Stimulated activated CD4-positive, alpha-beta T cell treated with anti-CD3 and anti-CD28 coated beads, Interleukin-4, amount 100 ng/mL, for 4 hours (primary cell): ENCODE data around the gene COA3.
"Not testable (repeated sequence)": the region's sequence is repeated elsewhere in the genome, so short reads cannot be mapped to it uniquely, and the experiment has no call there.

ENCODE experiments used
- DNase-seq, 2 experiments: peaks; one replicate each; pipeline ENCODE4 v3.0.0-alpha.2; 2020

COA3 gene

DNA sequence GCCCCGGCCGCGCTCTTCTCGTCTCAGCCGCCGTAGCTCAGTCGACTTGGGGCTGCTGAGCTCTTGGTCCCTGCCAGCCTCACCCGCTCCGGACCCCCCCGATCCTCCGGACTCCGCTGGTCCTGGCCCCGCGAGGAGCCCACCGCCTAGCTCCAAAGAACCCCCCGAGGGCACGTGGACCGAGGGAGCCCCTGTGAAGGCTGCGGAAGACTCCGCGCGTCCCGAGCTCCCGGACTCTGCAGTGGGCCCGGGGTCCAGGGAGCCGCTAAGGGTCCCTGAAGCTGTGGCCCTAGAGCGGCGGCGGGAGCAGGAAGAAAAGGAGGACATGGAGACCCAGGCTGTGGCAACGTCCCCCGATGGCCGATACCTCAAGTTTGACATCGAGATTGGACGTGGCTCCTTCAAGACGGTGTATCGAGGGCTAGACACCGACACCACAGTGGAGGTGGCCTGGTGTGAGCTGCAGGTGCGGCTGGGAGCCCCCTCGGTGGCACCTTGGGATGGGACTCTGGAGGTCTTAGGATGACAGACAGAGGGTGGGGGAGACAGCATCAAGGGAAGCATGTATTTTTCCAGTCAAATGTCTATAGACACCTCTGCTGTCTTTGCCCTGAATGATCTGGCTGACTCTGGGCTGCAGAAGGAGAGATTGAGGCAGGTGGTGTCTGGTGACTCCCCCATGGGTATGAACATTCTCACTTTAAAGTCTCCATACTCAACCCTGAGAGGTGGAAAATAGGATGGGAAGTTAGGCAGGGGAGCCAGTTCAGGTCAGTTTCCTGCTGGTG is 17.5 kb downstream of the COA3 start:
- no peak for DNase-seq

DNA sequence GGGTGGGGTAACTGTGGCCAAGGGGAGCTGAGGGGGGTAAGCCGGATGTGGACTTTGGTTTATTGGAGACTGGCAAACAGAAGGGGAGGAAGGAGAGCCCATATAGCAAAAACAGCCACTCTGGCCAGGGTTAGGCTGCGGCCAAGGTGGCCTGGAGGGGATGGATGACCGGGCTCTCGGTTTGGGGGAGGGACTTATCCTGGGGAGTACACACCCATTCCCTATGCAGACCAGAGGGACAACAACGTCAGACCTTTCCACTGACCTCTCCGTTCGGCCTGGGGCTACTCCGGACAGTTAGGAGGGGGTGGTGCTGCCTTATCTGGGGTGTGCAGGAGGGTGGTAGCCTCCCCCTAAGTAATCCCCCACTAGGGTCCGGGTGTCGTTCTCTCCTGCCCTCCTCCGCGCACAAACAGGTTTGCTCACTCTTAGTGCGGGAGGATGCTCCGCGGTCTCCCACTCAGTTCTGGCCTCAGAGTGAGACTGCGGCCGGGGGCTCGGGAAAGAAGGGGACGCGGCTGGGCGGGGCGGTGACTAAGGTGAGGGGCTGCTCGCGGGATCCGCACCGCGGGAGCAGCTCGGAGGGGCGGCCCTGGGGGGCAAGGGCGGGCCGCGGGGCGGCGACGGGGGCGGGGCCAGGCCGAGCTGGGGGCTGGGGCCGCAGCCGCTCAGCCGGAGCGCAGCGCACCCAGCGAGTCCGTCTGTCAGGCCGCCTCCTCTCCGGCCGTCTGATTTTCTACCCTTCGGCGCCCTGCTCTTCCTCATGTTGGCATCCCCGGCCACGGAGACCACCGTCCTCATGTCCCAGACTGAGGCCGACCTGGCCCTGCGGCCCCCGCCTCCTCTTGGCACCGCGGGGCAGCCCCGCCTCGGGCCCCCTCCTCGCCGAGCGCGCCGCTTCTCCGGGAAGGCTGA is 18.3 kb downstream of the COA3 start, which contains the start of gene WNK4:
Gene WNK4 (plus strand): TSS at position 675 of the 915 bp plus-strand sequence. CDS start 89 bp downstream, at position 764.
- DNase-seq = no peak

DNA sequence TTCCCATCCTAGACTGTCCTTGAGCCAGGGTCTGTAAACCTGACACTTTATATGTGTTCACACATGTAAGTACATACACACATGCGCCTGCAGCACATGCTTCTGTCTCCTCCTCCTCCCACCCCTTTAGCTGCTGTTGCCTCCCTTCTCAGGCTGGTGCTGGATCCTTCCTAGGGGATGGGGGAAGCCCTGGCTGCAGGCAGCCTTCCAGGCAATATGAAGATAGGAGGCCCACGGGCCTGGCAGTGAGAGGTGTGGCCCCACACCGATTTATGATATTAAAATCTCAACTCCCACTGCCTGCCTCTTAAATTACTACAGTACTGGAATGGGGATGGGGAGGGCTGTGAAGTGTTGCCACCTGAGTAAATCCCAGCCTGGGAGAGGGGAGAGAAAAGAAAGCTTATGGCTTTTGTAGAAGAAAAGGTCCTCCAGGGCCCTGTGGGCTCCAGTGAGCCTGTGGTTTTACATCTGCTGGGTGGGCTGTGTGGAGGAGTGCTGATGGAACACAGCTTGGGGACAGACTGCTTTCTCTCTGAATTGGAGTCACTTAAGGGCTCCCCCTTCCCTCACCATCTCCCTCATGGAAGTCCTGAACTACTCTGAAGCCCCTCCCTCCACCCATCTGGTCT is 19.1 kb downstream of the COA3 start:
- DNase-seq = no peak

DNA sequence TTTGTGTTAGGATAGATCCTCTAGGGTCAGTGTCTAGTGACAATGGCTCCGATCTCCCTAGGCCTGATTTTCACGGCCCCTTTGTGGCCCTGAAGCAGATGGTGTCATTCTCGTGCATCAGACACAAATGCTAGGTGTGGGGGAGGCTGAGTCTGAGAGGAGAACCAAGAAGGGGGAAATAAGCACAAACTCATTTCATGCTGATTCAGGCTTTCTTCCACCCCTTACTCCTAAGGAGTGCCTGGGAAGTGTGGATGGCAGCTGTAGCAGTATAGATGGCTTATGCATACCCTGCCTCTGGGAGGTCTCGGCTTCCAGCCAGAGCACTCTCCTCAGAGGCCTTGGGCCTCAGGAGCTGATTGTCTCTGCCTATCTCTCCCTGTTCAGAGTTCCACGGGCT is 19.9 kb downstream of the COA3 start:
- DNase-seq = no peak

DNA sequence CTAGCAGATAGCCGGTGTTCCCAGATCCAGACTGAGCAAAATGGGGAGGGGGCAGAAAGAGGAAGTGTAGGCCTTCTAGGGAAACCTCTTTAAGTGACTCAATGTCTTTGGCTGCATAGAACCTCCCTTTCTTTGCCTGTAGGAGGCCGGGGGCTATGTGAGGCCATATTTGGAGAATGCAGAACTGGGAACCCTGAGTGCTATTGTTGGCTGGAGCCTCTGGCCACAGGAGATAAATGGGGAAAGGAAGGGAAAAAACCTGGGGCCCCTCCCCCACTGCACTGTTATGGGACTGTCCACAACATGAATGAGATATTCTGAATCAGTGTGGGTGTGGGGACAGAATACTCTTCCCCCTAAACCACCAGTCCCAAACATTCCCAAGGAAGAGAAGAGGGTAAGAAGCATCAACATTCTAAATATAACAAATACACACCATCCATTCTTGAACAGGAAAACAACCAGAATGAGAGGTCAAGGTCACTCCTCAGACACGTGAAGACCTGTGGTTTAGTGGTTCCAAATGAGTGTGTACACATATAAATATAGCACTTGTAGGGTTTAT is 22.9 kb downstream of the COA3 start:
- DNase-seq = no peak

DNA sequence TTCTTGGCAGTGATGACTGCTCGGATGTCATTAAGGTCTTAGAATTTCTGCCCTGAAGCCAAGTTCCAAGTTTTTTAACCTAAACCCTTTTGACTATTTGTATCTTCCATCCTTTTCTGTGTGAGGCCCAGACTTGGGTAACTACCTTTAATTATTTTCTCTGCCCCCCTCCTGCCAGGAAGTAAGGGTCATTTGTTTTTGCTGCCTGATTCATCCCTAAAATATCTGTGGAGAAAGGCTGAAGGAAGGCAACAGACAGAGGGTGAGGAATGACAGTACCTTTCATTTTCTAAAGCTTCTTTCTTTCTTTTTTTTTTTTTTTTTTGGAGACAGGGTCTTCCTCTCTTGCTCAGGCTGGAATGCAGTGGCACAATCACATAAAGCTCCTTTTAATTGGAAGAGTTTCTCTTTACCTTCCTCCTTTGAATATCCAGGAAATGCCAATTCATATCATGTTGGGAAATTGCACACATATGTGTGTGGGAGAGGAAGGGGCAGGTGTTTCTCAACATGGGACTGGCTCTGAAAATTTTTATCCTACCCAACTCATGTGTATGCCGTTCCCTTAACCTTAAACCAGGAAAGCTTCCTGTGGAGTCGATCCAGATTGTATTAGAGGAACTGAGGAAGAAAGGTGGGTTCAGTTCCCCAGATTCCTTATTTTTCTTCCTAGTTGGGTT is 24.3 kb downstream of the COA3 start:
- no peak for DNase-seq

DNA sequence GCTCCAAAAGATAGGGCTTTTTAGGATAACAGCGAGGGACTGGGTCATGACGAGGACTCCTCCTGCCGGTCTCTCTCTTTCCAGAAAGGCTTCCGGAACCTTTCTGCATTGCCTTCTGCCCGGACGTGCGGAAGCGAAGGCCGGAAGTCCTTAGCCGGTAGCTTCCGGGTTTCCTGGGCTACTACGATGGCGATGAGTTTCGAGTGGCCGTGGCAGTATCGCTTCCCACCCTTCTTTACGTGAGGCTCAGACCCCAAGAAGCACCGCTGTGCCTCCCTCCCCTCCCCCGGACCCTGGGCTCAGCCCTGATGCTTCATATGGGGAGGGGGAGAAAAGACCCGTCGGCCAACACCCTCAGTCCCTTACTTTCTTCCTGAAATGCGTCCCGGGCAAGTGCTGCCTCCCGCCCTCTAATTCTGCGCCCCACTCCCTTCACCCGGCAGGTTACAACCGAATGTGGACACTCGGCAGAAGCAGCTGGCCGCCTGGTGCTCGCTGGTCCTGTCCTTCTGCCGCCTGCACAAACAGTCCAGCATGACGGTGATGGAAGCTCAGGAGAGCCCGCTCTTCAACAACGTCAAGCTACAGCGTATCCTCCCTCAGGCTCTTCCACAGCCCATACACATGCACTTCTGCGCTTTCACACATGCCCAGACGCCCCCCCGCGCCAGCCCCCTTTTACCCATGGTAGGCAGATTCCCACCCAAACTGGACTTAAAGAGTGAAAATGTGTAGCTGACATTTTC is 25.0 kb downstream of the COA3 start, which contains the start of gene VPS25:
Gene VPS25 (plus strand): TSS at position 160 of the 746 bp plus-strand sequence. CDS start 27 bp downstream, at position 187.
- peak; percentile 66 to 71 for DNase-seq

DNA sequence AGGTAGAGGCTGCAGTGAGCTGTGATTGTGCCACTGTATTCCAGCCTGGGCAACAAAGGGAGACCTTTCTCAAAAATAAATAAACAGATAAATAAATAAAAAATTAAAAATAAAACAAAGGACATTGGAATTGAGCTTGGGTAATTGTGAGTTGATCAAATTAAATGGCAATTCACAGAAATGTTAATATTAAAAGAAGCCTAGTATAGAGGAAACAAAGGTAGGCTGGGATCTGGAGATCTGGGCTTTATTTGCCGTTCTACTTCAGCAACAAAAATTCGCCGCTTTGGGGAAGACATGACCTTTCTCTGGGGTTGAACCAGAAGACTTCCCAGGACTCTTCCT is 25.6 kb downstream of the COA3 start:
- no peak for DNase-seq

DNA sequence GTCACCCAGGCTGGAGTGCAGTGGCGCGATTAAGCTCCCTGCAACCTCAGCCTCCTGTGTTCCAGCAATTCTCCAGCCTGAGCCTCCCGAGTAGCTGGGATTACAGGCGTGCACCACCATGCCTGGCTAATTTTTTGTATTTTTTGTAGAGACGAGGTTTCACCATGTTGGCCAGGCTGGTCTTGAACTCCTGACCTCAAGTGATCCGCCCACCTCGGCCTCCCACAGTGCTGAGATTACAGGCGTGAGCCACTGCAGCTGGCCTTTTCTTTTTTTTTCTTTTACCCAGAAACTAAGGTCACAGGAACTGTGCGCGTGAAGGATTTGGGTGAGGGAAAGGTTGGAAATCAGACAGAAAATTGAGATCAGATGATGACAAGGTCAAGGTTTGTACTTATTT is 28.5 kb downstream of the COA3 start:
- DNase-seq = not testable (repeated sequence)

DNA sequence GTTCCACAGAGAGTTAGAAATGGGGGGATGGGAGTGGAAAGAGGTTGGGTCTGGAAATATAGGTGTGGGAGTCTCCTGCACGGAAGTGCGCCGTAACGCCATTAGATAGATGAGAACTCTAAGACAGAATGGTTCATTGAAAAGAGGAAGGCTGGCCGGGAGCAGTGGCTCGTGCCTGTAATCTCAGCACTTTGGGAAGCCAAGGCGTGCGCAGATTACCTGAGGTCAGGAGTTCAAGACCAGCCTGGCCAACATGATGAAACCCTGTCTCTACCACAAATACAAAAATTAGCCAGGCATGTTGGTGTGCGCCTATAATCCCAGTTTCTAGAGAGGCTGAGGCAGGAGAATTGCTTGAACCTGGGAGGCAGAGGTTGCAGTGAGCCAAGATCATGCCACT is 30.5 kb downstream of the COA3 start:
- DNase-seq = not testable (repeated sequence)

DNA sequence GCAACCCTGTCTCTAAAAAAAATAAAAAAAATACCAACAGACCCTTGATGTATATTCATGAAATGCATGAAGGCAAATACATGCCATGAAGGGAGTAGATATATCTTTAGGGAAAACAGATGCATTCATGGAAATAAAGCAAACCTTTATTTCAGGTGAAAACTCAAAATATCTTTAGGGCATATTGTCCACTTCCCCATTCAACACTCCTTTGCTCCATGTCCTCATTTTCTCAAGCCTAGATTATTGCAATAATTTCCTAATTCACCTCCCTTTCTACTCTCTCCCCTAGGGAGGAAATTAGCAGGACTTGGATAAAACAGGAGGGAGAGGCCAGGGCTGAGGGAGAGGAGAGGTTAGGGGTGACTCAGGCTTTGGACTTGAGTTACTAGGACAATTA is 31.0 kb downstream of the COA3 start:
- DNase-seq = no peak

DNA sequence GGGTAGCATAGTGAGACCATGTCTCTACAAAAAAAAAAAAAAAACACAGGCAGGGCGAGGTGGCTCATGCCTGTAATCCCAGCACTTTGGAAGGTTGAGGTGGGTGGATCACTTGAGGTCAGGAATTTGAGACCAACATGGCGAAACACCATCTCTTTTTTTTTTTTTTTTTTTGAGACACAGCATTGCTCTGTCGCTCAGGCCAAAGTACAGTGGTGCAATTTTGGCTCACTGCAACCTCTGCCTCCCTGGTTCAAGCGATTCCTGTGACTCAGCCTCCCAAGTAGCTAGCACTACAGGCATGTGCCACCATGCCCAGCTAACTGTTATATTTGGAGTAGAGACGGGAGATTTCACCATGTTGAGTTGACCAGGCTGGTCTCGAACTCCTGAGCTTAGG is 32.4 kb downstream of the COA3 start:
- no peak for DNase-seq

DNA sequence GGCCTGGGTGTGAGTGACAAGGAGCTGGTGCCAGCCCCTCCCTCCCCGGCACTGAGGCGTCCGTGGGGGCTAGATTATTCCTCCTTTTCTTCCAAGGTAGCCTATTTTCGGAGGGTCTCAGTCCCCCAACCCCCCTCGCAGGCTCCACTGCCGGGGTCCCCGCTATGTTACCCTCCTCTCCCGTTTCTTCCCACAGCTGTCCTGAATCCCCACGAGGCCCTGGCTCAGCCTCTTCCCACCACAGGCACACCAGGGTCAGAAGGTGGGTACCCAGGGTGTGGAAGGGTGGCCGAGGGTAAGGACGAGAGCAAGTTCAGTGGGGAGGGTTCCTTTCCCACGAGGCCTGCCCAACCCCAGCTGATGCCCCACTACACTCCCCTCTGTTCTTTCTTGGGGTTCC is 36.9 kb downstream of the COA3 start:
- DNase-seq = no peak

DNA sequence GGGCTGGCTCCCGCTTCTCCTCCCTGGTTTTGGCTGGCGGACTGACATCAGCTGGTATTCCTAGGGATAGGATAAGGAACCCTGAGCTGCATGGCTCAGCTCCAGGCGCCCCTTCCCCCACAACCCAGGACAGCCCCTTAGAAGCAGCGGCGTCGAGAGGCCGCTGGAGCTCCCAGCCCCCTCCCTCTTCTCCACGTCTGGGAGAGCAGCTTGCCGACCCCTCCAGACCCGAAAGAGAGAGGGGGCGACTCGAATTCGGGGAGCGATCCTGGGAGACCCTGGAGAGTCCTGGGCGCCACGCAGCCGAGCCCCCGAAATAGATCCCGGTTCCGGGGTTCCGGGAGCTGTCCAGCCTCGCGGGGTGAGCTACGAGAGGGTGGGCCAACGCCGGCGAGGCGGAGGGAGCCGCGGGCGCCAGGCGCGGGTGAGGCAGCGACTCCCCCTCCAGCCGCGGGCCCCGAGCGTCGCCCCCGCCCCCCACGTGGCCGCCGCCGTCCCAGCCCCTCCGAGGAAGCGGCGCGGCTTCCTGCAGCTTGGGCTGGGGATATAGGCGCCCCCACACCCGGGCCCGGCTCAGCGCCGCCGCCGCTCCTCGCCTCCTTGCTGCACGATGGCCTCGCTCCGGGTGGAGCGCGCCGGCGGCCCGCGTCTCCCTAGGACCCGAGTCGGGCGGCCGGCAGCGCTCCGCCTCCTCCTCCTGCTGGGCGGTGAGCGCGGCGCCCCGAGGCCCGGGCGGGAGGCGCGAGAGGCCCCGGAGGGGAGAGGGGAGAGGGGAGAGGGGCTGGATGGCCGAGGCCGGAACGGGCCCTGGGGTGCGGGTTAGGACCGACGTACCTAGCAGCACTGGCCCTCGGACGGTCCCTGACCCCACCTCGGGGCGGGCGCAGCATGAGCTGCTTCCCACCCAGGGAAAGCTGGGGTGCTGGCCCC is 37.6 kb downstream of the COA3 start, which contains the start of gene RAMP2:
Gene RAMP2 (plus strand): TSS at position 576 of the 930 bp plus-strand sequence. CDS start 35 bp downstream, at position 611.
- DNase-seq = peak in 1 of 2 experiments; percentile 17

DNA sequence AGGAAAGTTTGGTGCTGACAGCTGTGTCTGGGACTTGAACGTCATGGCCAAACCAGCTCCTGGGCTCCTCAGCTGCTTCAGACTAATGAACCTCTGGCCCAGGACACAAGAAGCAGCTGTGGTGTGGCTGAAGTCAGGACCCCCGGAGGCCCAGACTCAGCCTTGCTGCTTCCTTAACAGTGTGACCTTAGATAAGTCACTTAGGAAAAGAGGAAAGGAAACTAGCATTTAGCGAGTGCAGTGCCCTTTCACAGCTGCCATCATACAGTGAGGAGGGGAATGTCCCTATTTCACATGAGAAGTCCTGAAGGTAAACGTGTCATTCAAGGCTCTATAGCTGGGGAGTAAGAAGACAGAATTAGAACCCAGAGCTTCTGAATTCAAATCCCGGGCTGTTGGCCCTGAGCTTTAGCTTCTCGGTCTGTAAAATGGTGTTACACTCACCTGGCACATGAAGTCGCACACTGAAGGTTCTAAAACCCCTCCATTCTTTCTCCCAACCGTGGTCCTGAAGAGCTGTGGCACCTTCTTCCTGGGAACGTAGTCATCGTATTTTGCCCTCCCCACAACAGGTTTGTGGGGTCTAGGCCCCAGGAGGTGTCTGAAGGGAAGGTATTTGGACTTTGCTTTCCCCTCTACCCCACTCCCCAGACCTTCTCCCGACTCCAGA is 38.4 kb downstream of the COA3 start:
- DNase-seq = no peak

DNA sequence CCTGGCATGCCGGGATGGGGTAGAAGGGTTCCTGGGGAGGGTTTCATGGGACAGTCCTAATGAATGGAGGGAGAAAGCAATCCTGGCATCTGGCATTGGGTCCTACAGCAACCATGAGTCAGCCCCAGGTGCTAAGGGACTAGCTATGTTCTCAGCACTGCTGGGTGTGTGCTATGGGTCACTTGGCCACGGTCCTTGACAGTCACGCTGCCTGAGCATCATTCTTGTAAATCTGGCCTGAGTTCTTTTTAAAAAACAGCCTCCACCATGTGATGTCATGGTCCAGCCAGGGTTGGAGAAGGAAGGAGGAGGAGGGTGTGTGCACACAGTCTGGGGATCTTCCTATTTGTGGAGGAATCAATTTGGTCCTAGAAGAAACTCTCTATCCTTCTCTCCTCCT is 43.7 kb downstream of the COA3 start:
- no peak for DNase-seq

DNA sequence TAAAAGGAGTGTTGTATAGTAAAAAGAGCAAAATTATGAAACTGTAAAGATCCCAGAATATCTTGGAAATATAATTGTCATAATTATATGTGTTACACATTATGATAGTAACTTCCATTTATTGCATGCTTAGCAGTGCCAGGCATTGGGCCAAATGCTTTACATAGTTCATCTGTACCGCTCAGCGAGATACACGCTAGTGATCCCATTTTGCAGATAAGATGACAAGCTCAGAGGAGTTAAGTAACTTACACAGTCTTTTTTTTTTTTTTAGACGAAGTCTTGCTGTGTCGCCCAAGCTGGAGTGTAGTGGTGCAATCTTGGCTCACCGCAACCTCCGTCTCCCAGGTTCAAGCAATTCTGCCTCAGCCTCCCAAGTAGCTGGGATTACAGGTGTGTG is 46.9 kb downstream of the COA3 start:
- DNase-seq = no peak

DNA sequence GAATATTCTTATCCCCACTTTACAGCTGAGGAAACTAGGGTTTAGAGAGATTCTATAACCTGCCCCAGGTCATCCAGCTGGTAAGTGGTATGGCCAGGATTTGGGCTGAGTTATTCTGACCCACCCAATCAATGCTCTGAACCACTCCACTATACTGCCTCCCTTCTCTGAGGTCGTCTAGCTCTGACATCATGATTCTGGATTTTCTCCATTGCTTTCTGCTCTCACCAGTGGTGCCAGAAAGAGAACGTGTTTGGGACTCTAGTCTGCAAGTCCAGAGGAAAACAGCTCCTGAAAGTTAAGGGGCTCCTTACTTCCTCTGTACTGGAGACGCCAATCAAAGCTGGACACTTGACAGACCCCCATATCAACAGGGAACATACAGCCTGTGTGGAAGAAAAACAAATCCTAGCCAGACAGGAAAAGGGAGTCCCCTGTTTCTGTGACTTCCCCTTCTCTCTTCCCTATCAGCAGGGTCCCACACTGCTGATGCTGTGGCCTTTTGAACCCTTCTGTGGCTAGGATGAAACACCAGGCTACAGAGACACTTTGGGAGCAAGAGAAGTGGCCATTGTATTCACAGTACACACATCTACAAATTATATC is 47.7 kb downstream of the COA3 start:
- DNase-seq = no peak
